ENCODE results near the gene C10orf105.

DNA sequence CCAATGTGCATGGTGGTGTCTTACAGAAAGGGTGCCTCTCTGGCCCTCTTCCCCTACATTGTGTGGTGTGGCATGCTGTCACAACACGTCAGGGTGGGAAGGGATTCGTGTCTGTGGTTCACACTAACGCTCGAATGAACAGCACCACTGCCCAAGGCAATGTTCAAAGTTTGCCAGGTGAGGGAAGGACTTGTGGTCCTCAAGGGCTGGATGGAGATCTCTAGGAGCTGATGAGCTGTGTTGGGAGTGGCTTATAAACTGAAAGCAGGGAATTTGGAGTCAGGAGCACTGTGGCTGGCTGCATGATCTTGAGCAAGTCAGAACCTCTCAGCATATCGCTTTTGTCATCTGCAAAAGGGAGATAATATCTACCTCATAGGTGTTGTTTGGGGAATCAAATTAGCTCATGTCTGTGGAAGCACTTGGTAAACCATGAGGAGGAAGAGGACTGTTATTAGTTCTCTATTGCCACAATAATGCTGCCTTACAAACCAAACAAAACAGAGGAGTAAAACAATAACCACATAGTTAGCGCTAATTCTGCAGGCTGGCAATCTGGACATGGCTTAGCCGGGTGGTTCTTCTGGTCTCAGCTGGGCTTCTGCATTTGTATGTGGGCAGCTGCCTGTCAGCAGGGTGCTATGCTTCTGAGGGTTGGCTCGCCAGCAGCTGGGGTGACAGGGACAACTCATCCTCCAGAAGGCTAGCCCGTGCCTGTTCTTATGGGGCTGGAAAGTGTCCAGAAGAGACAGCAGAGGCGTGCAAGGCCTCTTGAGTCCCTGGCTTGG, 22.9 kb upstream of the C10orf105 start:
- TF ChIP-seq EZH2 (IDR thresholded peaks at IDR 0.05; ENCODE audit: borderline replicate concordance, low read length): no peak
- TF ChIP-seq, protein P1, sequence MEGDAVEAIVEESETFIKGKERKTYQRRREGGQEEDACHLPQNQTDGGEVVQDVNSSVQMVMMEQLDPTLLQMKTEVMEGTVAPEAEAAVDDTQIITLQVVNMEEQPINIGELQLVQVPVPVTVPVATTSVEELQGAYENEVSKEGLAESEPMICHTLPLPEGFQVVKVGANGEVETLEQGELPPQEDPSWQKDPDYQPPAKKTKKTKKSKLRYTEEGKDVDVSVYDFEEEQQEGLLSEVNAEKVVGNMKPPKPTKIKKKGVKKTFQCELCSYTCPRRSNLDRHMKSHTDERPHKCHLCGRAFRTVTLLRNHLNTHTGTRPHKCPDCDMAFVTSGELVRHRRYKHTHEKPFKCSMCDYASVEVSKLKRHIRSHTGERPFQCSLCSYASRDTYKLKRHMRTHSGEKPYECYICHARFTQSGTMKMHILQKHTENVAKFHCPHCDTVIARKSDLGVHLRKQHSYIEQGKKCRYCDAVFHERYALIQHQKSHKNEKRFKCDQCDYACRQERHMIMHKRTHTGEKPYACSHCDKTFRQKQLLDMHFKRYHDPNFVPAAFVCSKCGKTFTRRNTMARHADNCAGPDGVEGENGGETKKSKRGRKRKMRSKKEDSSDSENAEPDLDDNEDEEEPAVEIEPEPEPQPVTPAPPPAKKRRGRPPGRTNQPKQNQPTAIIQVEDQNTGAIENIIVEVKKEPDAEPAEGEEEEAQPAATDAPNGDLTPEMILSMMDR (IDR thresholded peaks at IDR 0.05; ENCODE audit: low read length): no peak

Measured in OCI-LY1 (cell line).